ENCODE results near the gene RAF1.
A peak's percentile ranks its signal among the peaks of the same experiment; 100 is the strongest.
"Not testable (repeated sequence)": the region's sequence is repeated elsewhere in the genome, so short reads cannot be mapped to it uniquely, and the experiment has no call there.

Gene RAF1

GRCh38 chr3:12556690-12557472 is 107.0 kb downstream of the RAF1 start, which contains the start of gene MKRN2:
MKRN2 (plus strand) TSS chr3:12557087; CDS start chr3:12557151, 64 bp downstream.
- peak; percentile 86 to 87 for DNase-seq

GRCh38 chr3:12556314-12556689 is 107.6 kb downstream of the RAF1 start:
- DNase-seq: no peak

DNA sequence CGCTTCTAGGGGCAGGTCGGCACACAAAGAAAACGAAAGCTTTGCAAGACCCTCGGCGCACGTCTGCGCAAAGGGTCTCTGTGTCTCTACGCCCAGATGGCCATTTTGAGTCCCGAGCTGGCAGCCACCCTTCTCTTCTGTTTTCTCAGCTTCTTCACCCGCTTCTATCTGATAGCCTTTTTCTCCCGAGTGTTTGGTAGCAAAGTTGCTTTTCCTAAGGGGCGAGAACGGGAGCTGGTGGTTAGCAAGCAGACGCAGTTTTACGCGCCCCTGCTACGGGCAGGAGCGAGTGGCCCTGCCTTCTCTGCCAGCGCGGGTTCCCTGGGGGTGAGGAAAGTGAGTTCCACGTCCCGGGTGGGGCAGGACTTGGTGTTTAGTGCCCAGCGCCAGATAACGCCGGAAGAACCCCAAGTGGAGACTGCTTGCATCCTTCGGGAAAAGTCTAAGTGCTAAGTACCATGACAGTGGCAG is 110.0 kb downstream of the RAF1 start:
- peak in 1 of 2 donors; percentile 25 for DNase-seq

DNA sequence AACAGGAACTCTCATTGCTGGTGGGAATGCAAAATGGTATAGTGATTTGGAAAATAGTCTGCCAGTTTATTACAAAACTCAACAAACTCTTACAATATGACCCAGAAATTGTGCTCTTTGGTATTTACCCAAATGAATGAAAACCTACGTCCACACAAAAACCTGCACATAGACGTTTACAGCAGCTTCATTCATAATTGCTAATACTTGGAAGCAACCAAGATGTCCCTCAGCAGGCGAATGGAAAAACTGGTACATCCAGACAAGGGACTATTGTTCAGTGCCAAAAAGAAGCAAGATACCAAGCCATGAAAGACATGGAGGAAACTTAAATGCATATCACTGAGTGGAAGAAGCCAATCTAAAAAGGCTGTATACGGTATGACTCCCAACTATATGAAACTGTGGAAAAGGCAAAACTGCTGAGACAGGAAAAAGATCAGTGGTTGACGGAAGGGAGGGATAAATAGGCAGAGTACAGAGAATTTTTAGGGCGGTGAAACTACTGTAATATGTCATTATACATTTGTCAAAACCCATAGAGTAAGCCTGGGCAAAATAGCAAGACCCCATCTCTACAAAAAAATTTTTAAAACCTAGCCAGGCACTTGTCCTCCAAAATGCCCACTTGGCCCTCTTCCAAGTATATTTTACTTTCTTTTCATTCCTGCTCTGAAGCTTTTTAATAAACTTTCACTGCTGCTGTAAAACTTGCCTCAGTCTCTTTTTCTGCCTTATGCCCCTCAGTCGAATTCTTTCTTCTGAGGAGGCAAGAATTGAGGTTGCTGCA is 113.8 kb downstream of the RAF1 start:
- no peak for DNase-seq

- no peak for DNase-seq
These were observed 118.5 kb downstream of the RAF1 start, which contains the start of gene MKRN2OS for GRCh38 chr3:12545473-12545791. MKRN2OS (minus strand) TSS chr3:12545499; CDS start chr3:12545464, 35 bp downstream.

GRCh38 chr3:12544652-12545472 is 119.1 kb downstream of the RAF1 start:
- no peak for DNase-seq

DNA sequence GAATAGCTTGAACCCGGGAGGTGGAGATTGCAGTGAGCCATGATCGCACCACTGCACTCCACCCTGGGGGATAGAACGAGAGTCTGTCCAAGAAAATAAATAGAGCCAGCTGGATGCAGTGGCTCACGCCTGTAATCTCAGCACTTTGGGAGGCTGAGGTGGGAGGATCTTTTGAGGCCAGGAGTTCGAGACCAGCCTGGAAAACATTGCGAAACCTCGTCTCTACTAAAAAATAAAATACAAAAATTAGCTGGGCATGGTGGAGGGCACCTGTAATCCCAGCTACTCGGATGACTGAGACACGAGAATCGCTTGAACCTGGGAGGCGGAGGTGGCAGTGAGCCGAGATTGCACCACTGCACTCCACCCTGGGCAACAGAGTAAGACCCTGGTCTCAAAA is 120.4 kb downstream of the RAF1 start:
- DNase-seq: not testable (repeated sequence)

DNA sequence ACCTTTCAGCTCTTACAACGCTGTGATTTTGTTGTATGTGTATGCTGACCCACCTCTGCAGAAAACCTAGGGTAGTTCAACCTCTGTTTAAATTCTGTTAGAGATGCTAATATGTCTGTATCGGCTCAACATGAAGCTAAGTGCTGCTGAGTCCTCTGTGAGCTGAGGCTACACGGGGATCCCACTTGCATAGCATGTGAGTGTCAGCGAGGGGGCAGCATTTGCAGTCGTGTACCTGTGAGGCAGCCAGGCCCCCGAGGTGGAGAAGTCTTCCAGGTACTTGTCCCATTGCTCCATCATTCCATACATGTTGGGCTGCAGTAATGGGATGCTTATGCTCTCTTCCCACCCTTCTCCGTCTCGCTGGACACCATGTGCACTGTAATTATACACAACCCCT is 122.3 kb downstream of the RAF1 start:
- no peak for DNase-seq

- DNase-seq: no peak
These were observed 127.5 kb downstream of the RAF1 start for GRCh38 chr3:12536423-12536822.
